Activated CD4-positive, alpha-beta T cell treated with anti-CD3 and anti-CD28 coated beads, Interleukin-2, amount 10 ng/mL, durations not matched to agents 24 days and 14 days (primary cell): Measurements from ENCODE around the gene LINC00237. TPM values are rescaled to one million over a fixed set of nuclear protein-coding genes. Genes with fewer than 3 reads are reported as not detected.

Experiments
- DNase-seq: peaks from one replicate; pipeline ENCODE4 v3.0.0; 2022
- H3K27ac Mint-ChIP-seq: one replicate; pipeline ENCODE4 v1.8.0; 2022; ENCODE audit warnings: mild to moderate bottlenecking, mixed read lengths
- H3K27me3 Mint-ChIP-seq: one replicate; pipeline ENCODE4 v1.8.0; 2022; ENCODE audit warnings: mixed read lengths
- H3K36me3 Mint-ChIP-seq: one replicate; pipeline ENCODE4 v1.8.0; 2022; ENCODE audit warnings: low read depth, mild to moderate bottlenecking, mixed read lengths
- H3K4me1 Mint-ChIP-seq: one replicate; pipeline ENCODE4 v1.8.0; 2021; ENCODE audit warnings: mixed read lengths
- H3K4me3 Mint-ChIP-seq: one replicate; pipeline ENCODE4 v1.8.0; 2022; ENCODE audit warnings: mild to moderate bottlenecking, moderate library complexity, mixed read lengths
- H3K9me3 Mint-ChIP-seq: one replicate; pipeline ENCODE4 v1.8.0; 2021; ENCODE audit warnings: mixed read lengths
- intact Hi-C: fragments of 100-400 bp; cut with micrococcal nuclease; formaldehyde crosslinking; loops from one replicate; pipeline ENCODE4 v1.15.1; 2023
- total RNA-seq: library from RNA; stranded (reverse); gene quantifications from 2 replicates; pipeline ENCODE4 v1.2.3, GENCODE V29; 2022

LINC00237 gene
- total RNA-seq, 1 donor from 2014 or later, result not detected

DNA sequence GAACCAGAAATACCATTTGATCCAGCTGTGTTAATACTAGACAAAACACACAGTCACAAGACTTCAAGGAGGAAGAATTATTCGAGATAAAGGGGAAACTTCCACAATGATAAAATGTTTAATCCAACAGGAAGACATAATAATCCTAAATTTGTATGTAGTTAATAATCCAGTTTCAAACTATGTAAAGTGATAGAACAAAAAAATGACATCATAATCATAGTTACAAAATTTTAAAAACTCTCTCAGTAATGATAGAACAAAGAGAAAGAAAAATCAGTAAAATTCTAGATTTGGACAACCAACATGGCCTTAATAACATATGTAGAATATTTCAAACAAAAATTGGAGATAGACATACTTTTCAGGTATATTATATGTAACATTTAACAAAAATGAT lies 38.9 kb downstream of the LINC00237 start:
- Mint-ChIP-seq H3K9me3 (no peaks in the 10 kb centered on the region), H3K4me3 (no peak overlapping the region), H3K27ac (no peak overlapping the region), H3K27me3 (peaks cover 14% of the 10 kb centered on the region), H3K36me3 (no peaks in the 10 kb centered on the region), H3K4me1 (no peaks in the 10 kb centered on the region)
- DNase-seq, result no peak
- intact Hi-C loops, result no loop called here

DNA sequence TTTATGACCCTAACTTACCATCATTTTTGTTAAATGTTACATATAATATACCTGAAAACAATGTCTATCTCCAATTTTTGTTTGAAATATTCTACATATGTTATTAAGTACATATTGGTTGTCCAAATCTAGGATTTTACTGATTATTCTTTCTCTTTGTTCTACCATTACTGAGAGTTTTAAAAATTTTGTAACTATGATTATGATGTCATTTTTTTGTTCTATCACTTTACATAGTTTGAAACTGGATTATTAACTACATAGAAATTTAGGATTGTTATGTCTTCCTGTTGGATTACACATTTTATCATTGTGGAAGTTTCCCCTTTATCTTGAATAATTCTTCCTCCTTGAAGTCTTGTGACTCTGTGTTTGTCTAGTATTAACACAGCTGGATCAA lies 41.2 kb downstream of the LINC00237 start:
- Mint-ChIP-seq H3K4me1 (no peaks in the 10 kb centered on the region), H3K27ac (no peak overlapping the region), H3K4me3 (no peak overlapping the region), H3K36me3 (no peaks in the 10 kb centered on the region), H3K27me3 (peaks cover 19% of the 10 kb centered on the region), H3K9me3 (no peaks in the 10 kb centered on the region)
- intact Hi-C loops, result no loop called here
- DNase-seq, result no peak

DNA sequence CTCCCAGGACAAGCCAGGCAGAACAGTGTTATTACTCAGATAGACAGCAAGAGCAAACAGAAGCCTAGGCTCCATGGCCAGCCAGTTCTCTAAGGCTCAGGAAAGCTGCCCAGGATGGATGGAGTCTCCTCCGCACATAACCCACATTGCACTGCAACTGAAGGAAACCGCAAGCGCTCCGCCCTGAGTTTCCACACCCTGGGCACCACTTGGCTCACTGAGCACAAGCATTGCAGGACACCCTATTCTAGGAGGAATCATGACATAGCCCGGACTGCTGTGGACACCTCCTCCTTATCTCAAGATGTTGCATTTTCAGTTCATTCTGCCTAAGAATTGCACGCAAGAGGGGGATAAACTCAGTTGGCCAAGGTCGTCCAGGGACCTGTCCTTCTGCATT lies 42.9 kb downstream of the LINC00237 start:
- Mint-ChIP-seq H3K4me3 (no peak overlapping the region), H3K36me3 (no peaks in the 10 kb centered on the region), H3K9me3 (no peaks in the 10 kb centered on the region), H3K27ac (no peak overlapping the region), H3K27me3 (peaks cover 20% of the 10 kb centered on the region), H3K4me1 (no peaks in the 10 kb centered on the region)
- intact Hi-C loops, result no loop called here
- DNase-seq, result no peak

DNA sequence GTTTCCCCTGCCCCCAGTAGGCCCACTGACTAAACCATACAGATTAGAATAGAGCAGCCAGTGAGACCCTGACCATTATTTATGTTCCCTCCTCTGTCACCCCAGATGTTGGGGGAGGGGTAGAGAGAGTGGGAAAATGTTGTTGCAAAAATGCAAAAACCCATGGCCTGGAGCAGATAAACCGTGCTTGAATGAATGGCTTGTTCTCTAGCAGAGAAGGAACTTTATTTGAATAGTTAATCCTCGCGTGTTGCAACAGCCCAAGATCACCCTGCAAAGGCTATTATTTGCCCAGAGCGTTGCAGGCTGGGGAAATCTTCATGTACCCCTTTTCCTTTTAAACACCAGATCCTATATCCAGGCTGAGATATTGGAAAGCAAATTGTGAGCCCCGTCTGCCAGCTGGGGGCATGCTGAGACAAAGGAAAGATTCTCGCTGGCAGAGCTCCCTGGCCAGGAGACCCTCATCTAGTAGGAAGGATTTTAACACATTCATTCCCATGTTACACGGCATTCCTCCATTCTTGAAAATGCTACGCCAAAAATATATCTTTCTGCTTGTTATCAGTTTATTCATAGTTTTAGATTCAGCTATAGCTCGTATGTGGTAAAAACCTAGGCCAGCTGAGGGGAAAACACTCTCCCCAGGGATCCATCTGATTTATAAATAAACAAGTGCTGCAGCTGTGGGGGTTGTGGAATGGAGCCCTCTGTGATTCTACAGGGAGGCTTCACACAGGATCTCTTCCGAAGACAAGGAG lies 53.0 kb downstream of the LINC00237 start:
- DNase-seq, result peak; percentile 26
- H3K4me1 Mint-ChIP-seq, result no peaks in the 10 kb centered on the region
- H3K36me3 Mint-ChIP-seq, result no peaks in the 10 kb centered on the region
- intact Hi-C loops, result no loop called here
- H3K9me3 Mint-ChIP-seq, result no peaks in the 10 kb centered on the region
- H3K4me3 Mint-ChIP-seq, result no peak overlapping the region
- H3K27ac Mint-ChIP-seq, result no peak overlapping the region
- peaks cover 13% of the 10 kb centered on the region for H3K27me3 Mint-ChIP-seq

GRCh38 chr20:21052686-21053001 lies 53.5 kb downstream of the LINC00237 start:
- no peak overlapping the region for H3K27ac Mint-ChIP-seq
- intact Hi-C loops, result no loop called here
- H3K4me3 Mint-ChIP-seq, result no peak overlapping the region
- H3K9me3 Mint-ChIP-seq, result no peaks in the 10 kb centered on the region
- peak; percentile 44 for DNase-seq
- H3K36me3 Mint-ChIP-seq, result no peaks in the 10 kb centered on the region
- peaks cover 13% of the 10 kb centered on the region for H3K27me3 Mint-ChIP-seq
- H3K4me1 Mint-ChIP-seq, result no peaks in the 10 kb centered on the region

DNA sequence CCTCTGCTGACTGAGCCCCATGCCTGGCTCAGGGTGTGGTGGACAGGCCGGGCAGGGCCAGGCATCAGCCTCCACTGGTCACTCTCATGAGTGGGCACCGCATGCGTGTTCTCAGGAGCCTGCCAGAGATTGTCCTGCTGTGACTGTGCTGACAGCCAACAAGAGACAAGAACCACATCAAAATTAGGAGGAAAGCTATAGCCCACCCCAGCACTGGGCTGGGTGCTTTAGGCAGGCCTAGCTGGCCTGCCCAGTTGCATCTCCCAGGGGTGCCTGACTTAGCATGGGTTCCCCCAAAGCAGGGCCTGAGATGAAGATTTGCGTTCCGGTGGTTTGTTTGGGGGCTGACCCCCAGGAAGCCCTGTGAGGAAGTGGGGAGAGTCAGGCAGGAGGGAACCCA lies 53.9 kb downstream of the LINC00237 start:
- H3K4me1 Mint-ChIP-seq, result no peaks in the 10 kb centered on the region
- H3K27me3 Mint-ChIP-seq, result peaks cover 12% of the 10 kb centered on the region
- H3K36me3 Mint-ChIP-seq, result no peaks in the 10 kb centered on the region
- no peak overlapping the region for H3K27ac Mint-ChIP-seq
- no peak overlapping the region for H3K4me3 Mint-ChIP-seq
- DNase-seq, result no peak
- intact Hi-C loops, result no loop called here
- H3K9me3 Mint-ChIP-seq, result no peaks in the 10 kb centered on the region

- intact Hi-C loops, result no loop called here
- Mint-ChIP-seq H3K9me3 (no peaks in the 10 kb centered on the region), H3K27me3 (peaks cover 10% of the 10 kb centered on the region), H3K4me3 (no peak overlapping the region), H3K27ac (no peak overlapping the region), H3K4me1 (no peaks in the 10 kb centered on the region), H3K36me3 (no peaks in the 10 kb centered on the region)
- peak; percentile 22 for DNase-seq
These were observed 55.4 kb downstream of the LINC00237 start for GRCh38 chr20:21050710-21051109.

DNA sequence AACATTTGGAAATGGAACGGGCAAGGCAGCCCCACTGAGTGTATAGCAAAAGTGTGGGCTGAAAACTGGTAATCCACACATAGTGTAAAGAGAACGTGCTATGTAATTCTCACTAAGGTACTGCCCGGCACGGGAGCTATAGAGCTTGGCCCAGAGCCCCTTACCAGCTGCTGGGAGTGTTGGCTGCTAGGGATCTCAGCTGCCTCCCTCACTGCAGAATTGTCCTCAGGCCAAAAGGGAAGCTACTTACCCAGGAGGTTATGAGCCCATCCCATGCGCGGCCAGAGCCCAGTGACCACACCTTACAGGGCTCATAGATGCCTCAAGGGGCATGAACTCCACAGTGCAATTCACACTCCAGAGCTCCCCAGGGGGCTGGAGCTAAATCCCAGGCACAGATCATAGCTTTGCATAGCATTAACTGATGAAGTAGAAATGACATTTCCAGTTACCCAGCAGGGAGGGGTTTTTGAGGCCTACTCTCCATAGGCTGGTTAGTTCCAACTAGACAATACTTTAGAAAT lies 56.8 kb downstream of the LINC00237 start:
- H3K27ac Mint-ChIP-seq, result no peak overlapping the region
- peak; percentile 49 for DNase-seq
- no peaks in the 10 kb centered on the region for H3K9me3 Mint-ChIP-seq
- no peak overlapping the region for H3K4me3 Mint-ChIP-seq
- no peaks in the 10 kb centered on the region for H3K4me1 Mint-ChIP-seq
- intact Hi-C loops, result loop anchor here (2.0 kb wide), 1 partner anchor 455 kb away; no protein-coding TSS in a partner anchor
- H3K36me3 Mint-ChIP-seq, result no peaks in the 10 kb centered on the region
- H3K27me3 Mint-ChIP-seq, result peaks cover 7% of the 10 kb centered on the region

- Mint-ChIP-seq H3K36me3 (no peaks in the 10 kb centered on the region), H3K27me3 (peaks cover 5% of the 10 kb centered on the region), H3K4me1 (no peaks in the 10 kb centered on the region), H3K27ac (no peak overlapping the region), H3K4me3 (no peak overlapping the region), H3K9me3 (no peaks in the 10 kb centered on the region)
- DNase-seq, result peak; percentile 86
- intact Hi-C loops, result loop anchor here (2.0 kb wide), 1 partner anchor 456 kb away; no protein-coding TSS in a partner anchor
These were observed 57.3 kb downstream of the LINC00237 start for GRCh38 chr20:21048841-21049273.

DNA sequence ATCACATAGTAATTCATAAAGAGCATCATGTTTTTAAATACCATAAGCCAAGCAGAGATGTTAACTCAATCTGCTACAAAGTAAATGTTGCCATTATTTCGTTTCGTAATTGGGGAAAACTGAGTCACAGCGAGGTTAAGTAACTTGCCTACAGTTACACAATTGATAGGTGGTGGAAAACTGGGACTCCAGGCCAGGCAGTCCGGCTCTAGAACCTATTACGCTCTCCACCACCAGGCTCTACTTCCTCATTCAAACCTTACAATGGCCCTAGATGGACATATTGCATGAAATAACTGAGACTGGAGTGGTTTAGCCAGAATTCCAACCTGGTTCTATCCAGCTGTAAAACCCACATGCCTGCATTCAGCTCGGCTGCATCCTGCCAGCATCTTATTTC lies 58.2 kb downstream of the LINC00237 start:
- peak; percentile 34 for DNase-seq
- no peaks in the 10 kb centered on the region for H3K9me3 Mint-ChIP-seq
- peaks cover 4% of the 10 kb centered on the region for H3K27me3 Mint-ChIP-seq
- no peak overlapping the region for H3K4me3 Mint-ChIP-seq
- no peaks in the 10 kb centered on the region for H3K4me1 Mint-ChIP-seq
- intact Hi-C loops, result loop anchor here (2.0 kb wide), 1 partner anchor 457 kb away; no protein-coding TSS in a partner anchor
- H3K36me3 Mint-ChIP-seq, result no peaks in the 10 kb centered on the region
- H3K27ac Mint-ChIP-seq, result no peak overlapping the region

DNA sequence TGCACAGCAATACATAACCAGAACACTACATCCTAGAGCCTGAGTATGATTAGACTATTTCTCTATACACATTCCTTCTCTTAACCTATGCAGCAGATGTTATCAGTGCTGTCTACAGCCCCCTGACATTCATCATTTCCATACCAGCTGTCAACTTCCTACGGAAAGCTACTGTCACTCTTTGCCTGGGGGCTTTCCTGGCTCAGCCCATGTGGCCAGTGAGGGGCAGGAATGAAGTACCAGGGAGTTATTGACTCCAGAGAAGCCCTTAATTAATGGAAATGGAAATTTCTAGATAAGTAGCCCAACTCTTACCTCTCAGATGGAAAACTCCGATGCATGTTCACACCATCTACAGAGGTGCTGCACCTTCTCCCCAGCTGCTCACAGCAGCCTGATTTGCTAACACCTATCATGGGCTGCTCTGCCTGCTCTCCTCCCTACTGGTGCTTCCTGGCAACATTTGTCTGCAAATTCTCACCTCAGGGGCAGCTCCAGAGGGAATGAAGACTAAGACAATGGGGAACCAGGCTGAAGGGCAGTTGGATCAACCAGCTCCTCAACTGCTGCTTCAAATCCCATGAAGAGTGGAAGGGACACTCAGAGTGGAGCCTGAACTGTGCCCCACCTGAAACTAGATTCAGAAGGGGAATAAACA lies 59.6 kb downstream of the LINC00237 start:
- intact Hi-C loops, result no loop called here
- H3K27ac Mint-ChIP-seq, result no peak overlapping the region
- peaks cover 4% of the 10 kb centered on the region for H3K27me3 Mint-ChIP-seq
- peak; percentile 39 for DNase-seq
- no peaks in the 10 kb centered on the region for H3K9me3 Mint-ChIP-seq
- H3K4me1 Mint-ChIP-seq, result no peaks in the 10 kb centered on the region
- H3K36me3 Mint-ChIP-seq, result no peaks in the 10 kb centered on the region
- no peak overlapping the region for H3K4me3 Mint-ChIP-seq

Other genes starting within 250 kb of the LINC00237 start
- gene KIZ, start 19.7 kb upstream of the LINC00237 start, total RNA-seq, result 7.5 and 9.3 TPM in 2 replicates
- 92.0 and 97.0 TPM in 2 replicates for gene XRN2, start 197.0 kb upstream of the LINC00237 start, total RNA-seq